Esophagus mucosa (tissue), 1 donor: ENCODE results near the gene FAM168A. TPM values are rescaled to one million over a fixed set of nuclear protein-coding genes. Genes with fewer than 3 reads are reported as not detected.
"Not testable (repeated sequence)": the region's sequence is repeated elsewhere in the genome, so short reads cannot be mapped to it uniquely, and the experiment has no call there.

Source experiments
- ATAC-seq: fragments of 200-7000 bp; cut with Tn5 transposase; one replicate; pipeline ENCODE4 v1.9.1; 2020
- total RNA-seq: library from RNA; stranded (reverse); gene quantifications from one replicate; pipeline ENCODE4 v1.2.4, GENCODE V29; 2023
- donor health status: DM: yes; HTN: yes; CAD: no.

The FAM168A gene
- total RNA-seq, 1 donor from 2014 or later, result 10.1 TPM

GRCh38 chr11:73465871-73466270 lies 132.0 kb downstream of the FAM168A start:
- ATAC-seq, result no peak

GRCh38 chr11:73465023-73465675 lies 132.8 kb downstream of the FAM168A start:
- ATAC-seq, result no peak

DNA sequence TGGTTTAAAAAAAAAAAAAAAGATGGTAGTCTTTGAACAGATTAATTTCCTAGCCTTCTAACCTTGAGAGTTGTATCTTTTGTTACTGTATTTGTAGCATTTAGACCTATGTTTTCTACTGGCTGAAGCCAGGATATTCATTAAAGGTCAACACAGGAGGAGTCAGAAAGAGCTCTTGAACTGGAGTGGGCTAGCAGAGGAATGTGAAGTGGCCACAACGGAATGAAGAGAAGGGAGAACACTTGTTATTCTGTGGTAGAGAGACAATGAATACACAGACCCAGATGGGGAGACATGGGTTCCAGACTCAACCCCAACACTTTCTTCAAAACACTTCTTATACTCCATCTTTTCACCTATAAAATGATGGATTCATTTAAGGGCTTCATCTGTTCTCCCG lies 133.6 kb downstream of the FAM168A start:
- no peak for ATAC-seq

GRCh38 chr11:73463359-73463758 lies 134.6 kb downstream of the FAM168A start:
- ATAC-seq, result peak; percentile 67

DNA sequence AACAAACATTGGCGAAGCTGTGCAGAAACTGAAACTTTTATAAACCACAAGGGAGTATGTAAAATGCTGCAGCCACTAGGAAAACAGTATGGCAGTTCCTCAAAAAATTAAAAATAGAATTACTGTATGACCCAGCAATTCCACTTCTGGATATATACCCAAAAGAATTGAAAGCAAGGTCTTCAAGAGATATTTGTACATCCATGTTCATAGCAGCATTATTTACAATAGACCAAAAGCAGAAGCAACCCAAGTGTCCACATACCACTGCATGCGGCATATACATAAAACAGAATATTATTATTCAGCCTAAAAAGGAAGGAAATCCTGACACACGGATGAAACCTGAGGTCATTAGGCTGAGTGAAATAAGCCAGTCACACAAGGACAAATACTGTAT lies 135.9 kb downstream of the FAM168A start:
- no peak for ATAC-seq

DNA sequence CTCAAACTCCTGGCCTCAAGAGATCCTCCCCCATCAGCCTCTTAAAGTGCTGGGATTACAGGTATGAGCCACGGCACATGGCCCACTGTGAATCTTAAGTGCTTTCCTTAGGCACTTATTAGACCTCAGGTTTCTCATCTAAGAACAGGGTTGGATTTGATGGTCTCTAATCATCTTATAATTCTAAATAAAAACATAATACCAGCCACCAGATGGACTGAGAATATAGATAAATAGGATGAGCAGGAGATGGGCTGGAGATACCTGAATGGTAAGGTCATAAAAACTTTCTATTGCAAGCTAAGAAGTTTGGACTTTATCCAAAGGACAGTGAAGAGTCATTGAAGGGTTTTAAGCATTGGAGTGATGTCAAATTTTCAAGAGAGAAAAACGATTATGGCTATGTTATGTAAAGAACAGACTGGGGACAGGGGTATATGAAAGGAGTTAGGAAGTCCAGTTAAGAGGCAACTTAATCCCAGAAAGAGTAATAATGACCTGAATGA lies 136.5 kb downstream of the FAM168A start:
- no peak for ATAC-seq

DNA sequence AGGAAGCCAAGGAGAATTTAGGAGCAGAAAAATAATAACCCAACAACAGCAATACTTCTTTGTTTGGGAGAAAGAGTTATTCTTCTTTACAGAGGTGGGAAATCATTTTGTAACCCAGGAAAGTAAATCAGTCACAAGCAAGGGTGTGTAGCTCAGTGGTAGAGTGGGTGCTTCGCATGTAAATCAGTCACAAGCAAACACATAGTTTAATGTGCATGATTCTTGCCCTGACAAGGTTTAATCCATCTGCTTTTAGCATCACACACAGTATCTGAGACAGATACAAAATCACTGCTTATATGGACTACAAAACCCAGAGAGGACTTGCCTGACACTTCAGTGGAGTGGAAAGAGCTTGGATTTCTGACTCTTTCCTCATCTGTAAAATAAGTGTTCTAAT lies 139.7 kb downstream of the FAM168A start:
- no peak for ATAC-seq

DNA sequence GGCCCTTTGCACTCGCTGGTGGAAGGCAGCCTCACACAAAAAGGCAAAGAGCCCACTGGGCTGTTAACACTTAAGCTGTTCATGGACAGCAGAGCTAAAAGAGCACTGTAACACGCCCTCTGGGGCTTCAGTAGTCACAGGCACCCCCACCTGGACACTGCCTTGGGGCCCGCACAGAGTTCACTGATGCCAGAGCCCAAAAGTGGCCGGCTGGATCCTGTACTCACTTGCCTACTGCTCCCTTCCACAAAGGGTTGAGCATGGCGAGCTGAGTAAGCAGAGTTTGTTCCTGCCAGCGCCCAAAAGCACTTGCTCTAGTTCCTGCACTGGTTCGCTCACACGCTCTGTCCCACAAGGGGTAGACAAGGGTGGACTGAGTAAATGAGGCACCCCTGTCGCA lies 142.9 kb downstream of the FAM168A start:
- peak; percentile 63 for ATAC-seq

- no peak for ATAC-seq
Measured at GRCh38 chr11:73453562-73453961, 144.3 kb downstream of the FAM168A start.

- ATAC-seq, result no peak
Measured at GRCh38 chr11:73452726-73453125, 145.2 kb downstream of the FAM168A start.

DNA sequence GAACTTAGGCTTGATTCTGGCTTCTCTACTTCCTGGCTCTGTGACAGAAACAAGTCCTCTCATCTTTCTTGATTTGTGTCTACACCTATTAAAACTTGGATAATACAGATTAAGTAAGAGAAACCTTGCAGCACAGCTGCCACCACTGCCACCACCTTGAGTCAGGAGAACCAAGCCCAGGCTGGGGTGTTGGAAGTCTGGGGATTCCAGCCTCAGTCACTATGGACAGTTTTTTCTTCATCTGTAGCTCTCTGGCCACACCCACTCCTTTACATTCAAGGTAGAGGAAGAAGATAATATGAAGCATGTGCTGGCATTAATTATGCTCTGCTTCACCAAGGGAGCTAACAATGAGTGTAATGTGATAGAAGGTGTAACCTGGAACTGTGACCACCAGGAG lies 146.0 kb downstream of the FAM168A start:
- ATAC-seq, result no peak

GRCh38 chr11:73446766-73447165 lies 151.1 kb downstream of the FAM168A start:
- no peak for ATAC-seq

- no peak for ATAC-seq
Measured at GRCh38 chr11:73445980-73446379, 151.9 kb downstream of the FAM168A start.

DNA sequence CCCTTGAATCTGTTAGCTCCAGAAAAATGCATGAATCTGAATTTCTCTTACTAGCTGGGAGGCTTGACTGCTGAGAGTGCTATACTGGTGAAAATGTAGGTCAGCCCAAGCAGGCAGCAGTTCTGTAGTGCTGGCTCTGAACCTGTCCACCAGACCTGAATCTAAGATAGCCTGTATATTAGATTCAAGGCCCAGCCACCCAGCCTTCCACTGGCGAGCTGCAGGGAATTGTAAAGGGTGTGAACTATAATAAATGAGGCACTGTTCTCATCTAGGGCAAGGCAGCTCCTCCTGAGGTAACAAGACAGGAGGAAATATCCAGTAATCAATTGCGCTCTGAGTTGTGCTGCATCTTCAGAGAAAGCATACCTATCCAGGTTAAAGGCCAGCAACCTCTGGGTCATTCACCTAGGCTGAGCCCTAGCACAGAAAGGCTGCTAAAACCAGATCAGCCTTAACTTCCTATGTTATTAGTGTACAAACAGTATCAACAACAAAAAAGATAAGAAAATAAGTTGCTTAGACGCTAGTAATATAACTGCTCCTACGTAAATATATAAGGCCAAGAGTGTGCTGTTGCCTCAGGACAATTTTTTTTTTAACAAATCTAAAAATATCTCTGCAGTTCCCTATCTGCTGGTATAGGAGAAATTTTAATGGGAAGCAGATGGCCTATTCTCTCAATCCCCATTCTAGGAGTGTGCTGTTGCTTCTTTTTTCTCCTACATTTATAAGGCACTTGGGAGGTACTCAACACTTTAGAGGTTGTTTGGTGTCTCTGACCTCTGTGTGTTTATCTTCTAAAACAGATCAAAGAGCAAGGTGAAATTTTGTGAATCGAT lies 158.7 kb downstream of the FAM168A start:
- ATAC-seq, result no peak

- ATAC-seq, result not testable (repeated sequence)
Measured at GRCh38 chr11:73436859-73437258, 161.1 kb downstream of the FAM168A start.

GRCh38 chr11:73431396-73431795 lies 166.5 kb downstream of the FAM168A start:
- ATAC-seq, result no peak

GRCh38 chr11:73430326-73430725 lies 167.6 kb downstream of the FAM168A start:
- no peak for ATAC-seq

DNA sequence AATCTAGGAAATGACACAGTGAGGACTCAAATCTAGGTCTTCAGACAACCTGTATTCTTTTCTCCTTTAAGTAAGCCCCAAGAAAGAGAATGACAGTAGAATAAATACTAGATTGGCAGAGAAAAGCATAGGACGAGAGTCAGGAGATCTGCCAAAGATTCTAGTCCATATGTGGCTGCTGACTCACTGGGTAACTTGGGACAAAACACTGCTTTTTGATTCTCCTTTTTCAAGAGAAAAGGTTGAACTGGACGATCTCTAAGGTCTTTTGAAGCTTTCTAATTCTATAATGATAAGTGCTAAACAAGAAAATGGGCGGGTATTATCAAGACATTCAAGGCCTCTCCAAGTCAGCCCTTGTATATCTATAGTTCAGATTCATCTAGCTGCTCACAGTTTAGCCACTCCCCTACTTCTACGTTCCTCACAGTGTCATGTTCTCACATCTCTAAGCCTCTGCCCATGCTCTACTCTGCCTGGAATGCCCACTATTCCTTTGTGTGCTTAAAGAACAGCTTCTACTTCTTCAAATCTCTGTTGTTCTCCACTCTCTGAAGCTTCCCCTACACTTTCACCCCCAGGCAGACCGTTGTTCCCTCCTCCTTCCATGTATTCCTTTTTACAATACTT lies 168.7 kb downstream of the FAM168A start:
- no peak for ATAC-seq

DNA sequence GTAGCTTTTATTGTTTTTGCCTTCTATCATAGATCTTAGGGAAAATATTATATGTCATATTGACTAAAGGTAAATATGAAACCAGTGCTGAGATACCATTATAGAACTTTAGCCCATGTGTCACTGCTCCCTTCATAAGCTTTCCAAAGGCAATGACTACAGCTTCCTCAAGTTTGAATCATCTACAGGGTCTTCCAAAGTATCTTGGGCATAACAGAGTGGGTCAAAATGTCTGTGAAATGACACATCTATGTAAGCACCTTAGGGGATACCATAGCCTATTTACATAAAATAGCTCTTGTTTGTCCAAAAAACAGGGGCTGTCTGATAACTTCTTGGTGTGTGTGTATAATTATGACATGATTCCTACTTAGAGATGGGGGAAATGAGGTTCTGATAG lies 169.2 kb downstream of the FAM168A start:
- no peak for ATAC-seq

DNA sequence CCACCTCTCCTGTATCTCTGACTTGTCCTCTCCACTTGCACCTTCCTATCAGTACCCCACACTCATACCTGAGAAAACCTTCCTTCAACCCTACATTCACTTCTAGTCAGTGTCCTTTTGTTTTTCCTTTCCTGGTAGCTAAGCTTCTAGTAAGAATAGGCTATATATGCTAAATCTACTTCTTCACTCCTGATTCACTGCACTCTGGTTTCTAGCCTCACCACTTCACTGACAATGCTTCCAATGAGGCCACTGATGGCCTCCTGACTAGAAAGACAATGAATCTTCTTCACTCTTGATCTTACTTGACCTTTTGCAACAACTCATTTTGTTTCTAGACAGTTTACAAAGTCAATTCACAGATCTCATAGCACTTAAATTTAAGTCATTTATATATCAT lies 169.7 kb downstream of the FAM168A start:
- ATAC-seq, result no peak

DNA sequence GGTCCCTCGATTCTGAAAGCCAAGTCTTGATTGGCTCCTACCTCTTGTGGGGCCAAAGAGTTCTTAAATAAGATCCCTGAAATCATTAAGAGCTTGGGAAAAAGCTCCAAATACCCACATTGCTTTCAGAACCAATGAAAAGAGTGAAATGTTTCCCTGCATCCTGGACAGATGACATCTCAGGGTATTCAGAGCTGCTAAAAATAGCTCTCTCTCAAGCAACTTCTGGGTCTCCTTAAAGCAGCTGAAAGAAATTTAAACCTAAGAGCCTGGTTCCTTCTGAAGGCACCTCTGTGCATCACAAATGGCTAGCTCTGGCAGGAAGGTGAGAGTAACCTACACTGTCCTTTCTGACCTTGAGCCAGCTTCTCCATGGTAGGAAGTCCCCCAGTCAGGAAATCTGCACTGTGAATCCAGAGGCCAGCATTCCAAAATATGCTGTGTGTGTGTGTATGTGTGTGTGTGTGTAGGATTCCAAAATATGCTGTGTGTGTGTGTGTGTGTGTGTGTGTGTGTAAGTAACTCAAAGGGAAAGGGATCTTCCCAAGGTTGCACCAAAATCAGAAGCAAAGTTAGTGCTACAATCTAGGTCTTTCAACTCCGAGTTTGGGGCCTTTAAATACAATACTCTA lies 171.6 kb downstream of the FAM168A start:
- no peak for ATAC-seq

DNA sequence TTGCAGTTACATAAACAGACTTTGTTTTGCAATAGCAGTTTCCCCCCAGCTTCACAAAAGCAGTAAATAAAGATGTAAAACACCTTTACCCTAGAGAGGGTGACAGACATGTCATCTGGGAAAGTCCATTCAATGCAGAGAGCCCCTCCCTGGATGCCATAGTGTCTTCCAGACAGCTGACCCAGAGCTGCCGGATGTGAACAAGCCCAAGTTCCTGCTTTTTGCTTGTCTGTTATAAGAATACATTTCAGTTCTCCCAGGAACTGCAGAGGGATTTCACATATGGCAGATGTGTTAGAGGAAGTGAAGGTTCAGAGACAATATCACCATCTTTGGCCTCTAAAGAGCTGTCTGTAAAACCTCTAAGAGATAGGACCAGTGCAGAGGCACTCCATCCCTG lies 172.8 kb downstream of the FAM168A start:
- no peak for ATAC-seq

DNA sequence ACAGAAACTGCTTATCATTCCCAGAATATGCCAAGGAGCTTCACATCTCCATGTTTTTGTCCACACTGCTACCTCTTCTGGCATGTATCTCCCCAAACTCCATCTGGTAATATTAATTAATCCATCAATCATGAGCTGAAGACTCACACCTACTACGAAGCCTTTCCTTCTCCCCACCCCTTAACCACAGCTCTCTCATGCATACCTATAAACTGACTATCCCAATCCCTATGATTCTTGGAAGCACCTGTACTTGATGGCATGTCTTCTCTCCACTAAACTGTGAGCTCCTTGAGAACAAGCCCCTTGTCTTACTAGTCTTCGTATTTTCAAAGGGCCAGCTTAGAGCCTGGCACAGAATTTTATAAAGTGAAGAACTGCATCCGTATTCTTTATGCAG lies 174.4 kb downstream of the FAM168A start:
- peak; percentile 26 for ATAC-seq
